Body of pancreas (tissue), 4 donors: ENCODE measurements around the gene AXL.

Experiments used
- CTCF ChIP-seq, 7 experiments: fragments of 450-650 bp in 4 of 7; fragments of 200-600 bp in 3 of 7; sonication (generic) in 3 of 7; IDR thresholded peaks; one replicate each; pipeline ENCODE4 v1.5.1; 2016 to 2019; ENCODE audit warnings: antibody characterized with exemption in 7 of 7
- POLR2A ChIP-seq, 3 donors: fragments of 450-650 bp; IDR thresholded peaks; one replicate each; pipeline ENCODE4 v1.6.1; 2016; ENCODE audit warnings: antibody characterized with exemption in 3 of 3, mild to moderate bottlenecking in 2 of 3

GRCh38 chr19:41308450-41309179 lies 89.6 kb downstream of the AXL start:
- peak; percentile 93 to 98 (median 96) for TF ChIP-seq CTCF (IDR thresholded peaks at IDR 0.05)
- no peak for TF ChIP-seq POLR2A (IDR thresholded peaks at IDR 0.05)
